ENCODE data around the gene ELL2. TPM values are rescaled to one million over a fixed set of nuclear protein-coding genes. Genes with fewer than 3 reads are reported as not detected.

Gene ELL2
- total RNA-seq, 6 experiments from 2014 or later, result 74.3 to 96.4 (median 84.5) TPM

DNA sequence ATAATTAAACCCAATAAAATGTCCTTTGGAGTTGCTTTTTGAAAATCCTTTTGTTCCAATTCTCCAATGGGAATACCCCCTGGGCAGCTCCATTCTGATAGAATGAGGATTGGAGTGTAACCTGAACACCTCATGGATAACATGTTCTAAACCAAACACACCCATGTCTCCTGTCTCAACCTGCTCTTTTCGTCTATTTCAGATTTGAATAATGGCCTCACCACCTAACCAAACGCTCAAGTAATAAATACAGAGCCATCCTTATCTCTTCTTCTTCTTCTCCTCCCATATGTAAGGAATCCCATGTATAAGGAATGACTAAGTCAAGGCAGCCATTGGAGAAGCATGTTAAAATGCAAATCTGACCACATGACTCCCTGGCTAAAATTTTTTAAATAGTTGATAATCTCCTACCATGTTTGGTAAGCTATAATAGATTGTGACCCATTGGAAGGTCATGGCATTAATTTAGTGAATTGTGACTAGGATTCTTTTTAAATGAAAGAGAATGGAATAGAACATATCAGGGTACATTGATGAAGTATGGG, 26.0 kb downstream of the ELL2 start:
- Histone ChIP-seq H3K4me3 (no peak overlapping the region), H3K36me3 (peaks cover 0 to 13% (median 2%) of the 10 kb centered on the region in 4 donors), H3K27me3 (no peaks in the 10 kb centered on the region), H3K4me1 (peaks cover 0 to 23% (median 3%) of the 10 kb centered on the region in 4 donors), H3K27ac (no peak overlapping the region), H3K9me3 (no peaks in the 10 kb centered on the region)
- WGBS (ENCODE audit: insufficient coverage, low coverage, low lambda C conversion rate, missing lambda C conversion rate), result 100% methylated on average over 2 of the region's 2 CpGs
- no peak for TF ChIP-seq POLR2A (IDR thresholded peaks at IDR 0.05)
- TF ChIP-seq, protein P1, sequence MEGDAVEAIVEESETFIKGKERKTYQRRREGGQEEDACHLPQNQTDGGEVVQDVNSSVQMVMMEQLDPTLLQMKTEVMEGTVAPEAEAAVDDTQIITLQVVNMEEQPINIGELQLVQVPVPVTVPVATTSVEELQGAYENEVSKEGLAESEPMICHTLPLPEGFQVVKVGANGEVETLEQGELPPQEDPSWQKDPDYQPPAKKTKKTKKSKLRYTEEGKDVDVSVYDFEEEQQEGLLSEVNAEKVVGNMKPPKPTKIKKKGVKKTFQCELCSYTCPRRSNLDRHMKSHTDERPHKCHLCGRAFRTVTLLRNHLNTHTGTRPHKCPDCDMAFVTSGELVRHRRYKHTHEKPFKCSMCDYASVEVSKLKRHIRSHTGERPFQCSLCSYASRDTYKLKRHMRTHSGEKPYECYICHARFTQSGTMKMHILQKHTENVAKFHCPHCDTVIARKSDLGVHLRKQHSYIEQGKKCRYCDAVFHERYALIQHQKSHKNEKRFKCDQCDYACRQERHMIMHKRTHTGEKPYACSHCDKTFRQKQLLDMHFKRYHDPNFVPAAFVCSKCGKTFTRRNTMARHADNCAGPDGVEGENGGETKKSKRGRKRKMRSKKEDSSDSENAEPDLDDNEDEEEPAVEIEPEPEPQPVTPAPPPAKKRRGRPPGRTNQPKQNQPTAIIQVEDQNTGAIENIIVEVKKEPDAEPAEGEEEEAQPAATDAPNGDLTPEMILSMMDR (IDR thresholded peaks at IDR 0.05), result no peak
- intact Hi-C loops (cut with DNase I), result no loop called here
- ATAC-seq (no peak), DNase-seq (no peak)

DNA sequence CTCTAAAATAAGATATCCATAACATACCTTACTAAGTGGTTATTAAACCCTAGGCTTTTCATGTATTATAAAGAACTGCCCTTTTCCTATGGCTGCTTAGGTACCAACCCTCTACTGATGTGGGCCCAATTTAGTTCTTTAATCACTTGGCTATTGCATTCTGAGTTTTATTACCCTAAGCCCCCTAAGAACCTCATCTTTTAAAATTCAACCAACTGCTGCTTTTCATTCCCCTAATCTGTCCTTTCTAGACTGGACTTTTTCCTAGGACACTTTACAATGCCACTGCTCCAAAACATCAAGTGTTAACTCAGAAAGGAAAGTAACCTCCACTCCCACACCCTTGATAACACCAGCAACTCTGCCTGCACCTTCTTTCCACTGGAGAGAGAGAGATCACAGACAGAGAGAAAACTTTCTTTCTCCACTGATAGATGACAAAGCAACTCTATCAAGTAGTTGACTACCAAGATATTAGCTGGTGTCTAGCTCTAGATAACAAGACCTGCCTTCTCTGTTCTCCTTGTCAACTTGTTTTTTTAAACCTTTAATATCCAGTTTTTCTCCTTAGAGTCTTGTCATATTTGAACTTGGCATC, 27.3 kb downstream of the ELL2 start:
- TF ChIP-seq, protein P1 (IDR thresholded peaks at IDR 0.05), result no peak
- no peak for TF ChIP-seq POLR2A (IDR thresholded peaks at IDR 0.05)

DNA sequence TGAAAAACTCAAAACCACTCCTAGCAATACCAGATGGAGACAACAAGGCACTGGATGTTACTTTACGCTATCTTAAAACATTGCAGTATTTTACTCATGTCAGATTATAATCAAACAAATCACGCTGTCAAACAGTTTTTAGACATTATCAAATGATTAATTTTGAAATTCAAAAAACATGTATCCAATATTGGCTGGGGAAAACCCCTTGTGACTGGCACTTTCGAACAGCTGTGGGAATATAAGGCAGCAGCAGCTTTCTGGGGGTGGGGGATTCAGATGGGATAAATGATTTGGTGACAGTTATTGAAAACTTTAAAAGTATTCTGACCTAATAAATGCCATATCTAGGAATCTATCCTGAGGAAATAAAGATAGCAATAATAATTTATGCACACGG, 28.7 kb downstream of the ELL2 start:
- Histone ChIP-seq H3K4me3 (no peak overlapping the region), H3K36me3 (peaks cover 0 to 13% (median 0%) of the 10 kb centered on the region in 4 donors), H3K27ac (no peak overlapping the region), H3K27me3 (no peaks in the 10 kb centered on the region), H3K4me1 (peaks cover 0 to 19% (median 3%) of the 10 kb centered on the region in 4 donors), H3K9me3 (no peaks in the 10 kb centered on the region)
- WGBS (ENCODE audit: insufficient coverage, low coverage, low lambda C conversion rate, missing lambda C conversion rate), result 86% methylated on average over 4 of the region's 4 CpGs
- intact Hi-C loops (cut with DNase I), result no loop called here
- ATAC-seq, result no peak
- TF ChIP-seq, protein P1 (IDR thresholded peaks at IDR 0.05), result no peak
- no peak for TF ChIP-seq POLR2A (IDR thresholded peaks at IDR 0.05)
- no peak for DNase-seq

More for the DNA sequence above, 27.3 kb downstream of the ELL2 start:
- Histone ChIP-seq H3K27ac (no peak overlapping the region), H3K9me3 (no peaks in the 10 kb centered on the region), H3K4me1 (peaks cover 0 to 19% (median 3%) of the 10 kb centered on the region in 4 donors), H3K36me3 (peaks cover 0 to 13% (median 0%) of the 10 kb centered on the region in 4 donors), H3K4me3 (no peak overlapping the region), H3K27me3 (no peaks in the 10 kb centered on the region)
- ATAC-seq (peak in 2 of 4 donors; percentile 5 to 19), DNase-seq (no peak)
- intact Hi-C loops (cut with DNase I), result no loop called here

DNA sequence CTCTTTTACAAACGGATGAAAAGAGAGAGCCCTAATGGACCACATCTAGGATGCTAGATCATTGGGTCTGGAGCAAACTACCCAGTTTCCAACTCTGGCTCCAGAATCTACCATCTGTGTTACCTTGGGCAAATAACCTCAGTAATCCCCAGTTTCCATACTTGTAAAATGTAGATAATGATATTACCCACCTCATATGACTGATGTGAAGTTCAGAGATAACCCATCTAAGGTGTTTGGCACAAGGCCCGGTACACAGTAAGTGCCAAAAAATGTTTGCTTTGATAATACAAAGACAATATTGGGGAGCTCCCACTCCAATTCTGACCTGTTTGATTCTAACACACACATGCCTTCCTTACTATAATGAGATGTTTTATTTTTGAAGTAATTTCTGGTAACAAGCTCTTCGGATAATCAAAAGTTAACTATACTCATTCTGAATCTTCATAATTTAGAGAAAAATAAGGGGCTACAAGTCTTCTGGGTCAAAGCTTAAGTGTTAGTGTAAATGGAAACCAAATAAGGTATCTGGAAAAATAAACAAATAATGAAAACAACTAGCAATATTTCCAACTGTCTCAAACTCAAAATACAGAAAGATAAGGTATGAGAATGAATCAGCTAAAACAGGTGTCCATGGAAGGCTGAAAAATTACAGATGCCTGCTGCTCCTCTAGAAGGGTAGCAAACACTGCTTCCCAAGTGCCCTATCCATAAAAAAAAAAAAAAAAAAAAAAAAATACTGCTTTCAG, 30.4 kb downstream of the ELL2 start:
- Histone ChIP-seq H3K9me3 (no peaks in the 10 kb centered on the region), H3K4me3 (no peak overlapping the region), H3K27me3 (no peaks in the 10 kb centered on the region), H3K27ac (no peak overlapping the region), H3K36me3 (peaks cover 0 to 13% (median 0%) of the 10 kb centered on the region in 4 donors), H3K4me1 (peaks cover 0 to 23% (median 7%) of the 10 kb centered on the region in 4 donors)
- ATAC-seq (peak in 3 of 4 donors; percentile 30 to 53 (median 33)), DNase-seq (no peak)
- no peak for TF ChIP-seq POLR2A (IDR thresholded peaks at IDR 0.05)
- TF ChIP-seq, protein P1 (IDR thresholded peaks at IDR 0.05), result no peak
- 68% methylated on average over 3 of the region's 3 CpGs for whole genome bisulfite sequencing (ENCODE audit: insufficient coverage, low coverage, low lambda C conversion rate, missing lambda C conversion rate)
- intact Hi-C loops (cut with DNase I), result no loop called here
